EL (cell line): ENCODE data around the gene SNRNP40.

Experiments used
- DNase-seq: peaks from one replicate; pipeline ENCODE4 v3.0.0-alpha.2; 2016

SNRNP40 gene

GRCh38 chr1:31228986-31229385 is 67.6 kb downstream of the SNRNP40 start:
- DNase-seq, result no peak

- no peak for DNase-seq
Observed at GRCh38 chr1:31227891-31228568, 68.6 kb downstream of the SNRNP40 start.

- no peak for DNase-seq
Observed at GRCh38 chr1:31224068-31224467, 72.5 kb downstream of the SNRNP40 start.

GRCh38 chr1:31222176-31222575 is 74.4 kb downstream of the SNRNP40 start:
- no peak for DNase-seq

- no peak for DNase-seq
Observed at GRCh38 chr1:31221072-31221471, 75.5 kb downstream of the SNRNP40 start.

- no peak for DNase-seq
Observed at GRCh38 chr1:31219489-31219888, 77.1 kb downstream of the SNRNP40 start.

GRCh38 chr1:31218705-31219104 is 77.9 kb downstream of the SNRNP40 start:
- no peak for DNase-seq

- DNase-seq, result peak; percentile 23
Observed at GRCh38 chr1:31216016-31216415, 80.6 kb downstream of the SNRNP40 start.

GRCh38 chr1:31215065-31215570 is 81.5 kb downstream of the SNRNP40 start:
- no peak for DNase-seq

- no peak for DNase-seq
Observed at GRCh38 chr1:31214316-31215064, 82.1 kb downstream of the SNRNP40 start.
